ENCODE results near the gene HSDL2.

- TF ChIP-seq CTCF (conservative IDR thresholded peaks at IDR 0.05 in 1 of 2, IDR thresholded peaks at IDR 0.05 in 1 of 2; ENCODE audit: low read depth in 1 of 2, low read length in 2 of 2) (no peak), EZH2 (IDR thresholded peaks at IDR 0.05; ENCODE audit: low read length, missing control alignments) (no peak)
These were observed 31.5 kb upstream of the HSDL2 start for GRCh38 chr9:112348257-112349007.

Measured in fibroblast of lung (primary cell).